ENCODE data around the gene C22orf42.

The C22orf42 gene

DNA sequence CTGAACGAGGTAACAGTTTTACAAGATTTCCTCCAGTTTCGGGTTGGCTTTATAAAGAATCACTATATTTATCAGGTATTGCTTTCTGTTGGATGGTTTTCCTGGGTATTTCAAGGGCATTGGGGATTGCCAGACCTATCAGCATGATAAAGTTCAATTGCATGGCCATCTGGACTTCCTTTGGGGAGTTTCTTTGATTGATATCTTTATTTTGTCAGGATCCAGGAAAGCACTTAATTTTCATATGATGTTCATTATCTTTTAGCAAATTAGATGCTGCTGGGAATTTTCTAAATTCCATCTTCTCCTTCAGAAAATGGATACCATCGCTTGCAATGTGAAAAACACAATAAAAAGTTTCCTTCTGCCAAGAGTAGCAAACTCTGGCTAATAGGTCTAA is 24.5 kb upstream of the C22orf42 start:
- Mint-ChIP-seq H3K4me1 (no peaks in the 10 kb centered on the region), H3K27ac (no peak overlapping the region), H3K4me3 (no peak overlapping the region), H3K27me3 (ENCODE audit: low read depth, poor library complexity) (peaks cover 38% of the 10 kb centered on the region), H3K9me3 (no peaks in the 10 kb centered on the region), H3K36me3 (ENCODE audit: low read depth) (no peaks in the 10 kb centered on the region)
- no peak for DNase-seq
- no peak for TF ChIP-seq CTCF (IDR thresholded peaks at IDR 0.05)

DNA sequence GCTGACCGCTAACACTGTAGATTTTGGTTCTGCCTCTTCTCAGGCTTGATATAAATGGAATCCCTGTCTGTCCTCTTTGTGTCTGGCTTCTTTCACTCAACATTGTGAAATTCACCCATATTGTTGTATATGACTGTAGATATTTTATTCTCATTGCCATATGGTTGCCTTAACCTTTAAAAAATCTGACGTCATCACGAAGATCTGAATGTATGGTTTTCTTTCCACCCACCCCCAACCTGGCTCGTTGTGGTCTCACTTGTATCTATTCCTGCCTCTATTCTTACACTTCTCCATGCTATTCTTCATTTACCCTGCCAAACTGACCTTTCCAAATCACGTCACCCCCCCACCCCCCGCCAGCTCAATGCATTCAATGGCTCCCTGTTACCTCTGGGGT is 21.9 kb upstream of the C22orf42 start:
- H3K27me3 Mint-ChIP-seq (ENCODE audit: low read depth, poor library complexity): peaks cover 28% of the 10 kb centered on the region
- no peak overlapping the region for H3K27ac Mint-ChIP-seq
- no peak for DNase-seq
- no peak overlapping the region for H3K4me3 Mint-ChIP-seq
- H3K36me3 Mint-ChIP-seq (ENCODE audit: low read depth): no peaks in the 10 kb centered on the region
- H3K4me1 Mint-ChIP-seq: no peaks in the 10 kb centered on the region
- TF ChIP-seq CTCF (IDR thresholded peaks at IDR 0.05): no peak
- H3K9me3 Mint-ChIP-seq: no peaks in the 10 kb centered on the region

GRCh38 chr22:32177221-32177765 is 18.2 kb upstream of the C22orf42 start:
- no peak overlapping the region for H3K4me3 Mint-ChIP-seq
- no peak for DNase-seq
- H3K36me3 Mint-ChIP-seq (ENCODE audit: low read depth): no peaks in the 10 kb centered on the region
- no peaks in the 10 kb centered on the region for H3K4me1 Mint-ChIP-seq
- TF ChIP-seq CTCF (IDR thresholded peaks at IDR 0.05): no peak
- H3K27ac Mint-ChIP-seq: no peak overlapping the region
- H3K27me3 Mint-ChIP-seq (ENCODE audit: low read depth, poor library complexity): peaks cover 17% of the 10 kb centered on the region
- no peaks in the 10 kb centered on the region for H3K9me3 Mint-ChIP-seq

GRCh38 chr22:32175683-32176644 is 16.9 kb upstream of the C22orf42 start:
- H3K4me1 Mint-ChIP-seq: no peaks in the 10 kb centered on the region
- no peak for TF ChIP-seq CTCF (IDR thresholded peaks at IDR 0.05)
- H3K4me3 Mint-ChIP-seq: peak overlapping the region; percentile 34
- peaks cover 22% of the 10 kb centered on the region for H3K27me3 Mint-ChIP-seq (ENCODE audit: low read depth, poor library complexity)
- peak; percentile 68 for DNase-seq
- no peaks in the 10 kb centered on the region for H3K36me3 Mint-ChIP-seq (ENCODE audit: low read depth)
- no peaks in the 10 kb centered on the region for H3K9me3 Mint-ChIP-seq
- H3K27ac Mint-ChIP-seq: no peak overlapping the region

DNA sequence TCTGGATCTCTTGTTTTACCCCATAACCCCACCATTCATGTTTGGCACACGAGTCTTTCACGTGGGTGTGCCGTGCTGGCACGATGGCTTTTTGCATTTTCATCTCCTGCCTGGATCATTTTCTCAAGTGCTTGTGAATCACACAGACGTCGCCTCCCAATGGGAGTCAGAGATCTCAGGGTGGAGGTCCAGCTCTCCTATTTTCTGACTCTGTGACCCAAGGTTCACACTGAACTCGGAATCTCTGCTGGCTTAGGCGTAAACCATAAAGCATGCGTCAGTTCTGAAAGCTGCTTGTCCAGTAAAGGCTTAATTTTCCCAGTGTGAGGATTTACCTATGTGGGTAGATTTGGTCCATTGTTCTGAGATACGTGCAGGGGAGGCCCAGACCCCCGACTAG is 16.0 kb upstream of the C22orf42 start:
- Mint-ChIP-seq H3K27ac (no peak overlapping the region), H3K9me3 (no peaks in the 10 kb centered on the region), H3K4me3 (peak overlapping the region; percentile 34), H3K27me3 (ENCODE audit: low read depth, poor library complexity) (peaks cover 25% of the 10 kb centered on the region), H3K36me3 (ENCODE audit: low read depth) (no peaks in the 10 kb centered on the region), H3K4me1 (no peaks in the 10 kb centered on the region)
- DNase-seq: no peak
- no peak for TF ChIP-seq CTCF (IDR thresholded peaks at IDR 0.05)
